Activated T-cell treated with anti-CD3 and anti-CD28 coated beads, Interleukin-2, amount 50 U/mL, for 1 hour (primary cell): ENCODE measurements around the gene SLC12A3.

Experiments used
- DNase-seq: peaks from one replicate; pipeline ENCODE4 v3.0.0-alpha.2; 2020

Gene SLC12A3

GRCh38 chr16:56864960-56865359 lies at the start of gene SLC12A3:
Gene SLC12A3, plus strand, starts transcription at chr16:56865207. Its CDS starts 29 bp downstream, at chr16:56865236.
- DNase-seq, result no peak

GRCh38 chr16:56815721-56816120 lies 49.3 kb upstream of the SLC12A3 start:
- DNase-seq, result no peak

GRCh38 chr16:56817056-56817455 lies 48.0 kb upstream of the SLC12A3 start:
- DNase-seq, result no peak

GRCh38 chr16:56817938-56818337 lies 47.1 kb upstream of the SLC12A3 start:
- no peak for DNase-seq

GRCh38 chr16:56823081-56823733 lies 41.8 kb upstream of the SLC12A3 start:
- DNase-seq, result no peak

GRCh38 chr16:56824331-56824730 lies 40.7 kb upstream of the SLC12A3 start:
- no peak for DNase-seq

GRCh38 chr16:56824804-56825203 lies 40.2 kb upstream of the SLC12A3 start:
- DNase-seq, result no peak

- no peak for DNase-seq
These were observed 39.2 kb upstream of the SLC12A3 start for GRCh38 chr16:56825826-56826225.

GRCh38 chr16:56828647-56829046 lies 36.4 kb upstream of the SLC12A3 start:
- DNase-seq, result no peak

GRCh38 chr16:56830669-56831068 lies 34.3 kb upstream of the SLC12A3 start:
- DNase-seq, result no peak

GRCh38 chr16:56832768-56833167 lies 32.2 kb upstream of the SLC12A3 start:
- DNase-seq, result no peak

- DNase-seq, result no peak
These were observed 31.6 kb upstream of the SLC12A3 start for GRCh38 chr16:56833243-56833970.

- no peak for DNase-seq
These were observed 29.7 kb upstream of the SLC12A3 start for GRCh38 chr16:56835320-56835719.

GRCh38 chr16:56836410-56837230 lies 28.4 kb upstream of the SLC12A3 start:
- no peak for DNase-seq

- no peak for DNase-seq
These were observed 26.2 kb upstream of the SLC12A3 start for GRCh38 chr16:56838622-56839337.

GRCh38 chr16:56841233-56841632 lies 23.8 kb upstream of the SLC12A3 start:
- DNase-seq, result no peak

- no peak for DNase-seq
These were observed 23.3 kb upstream of the SLC12A3 start for GRCh38 chr16:56841659-56842058.

GRCh38 chr16:56842133-56842532 lies 22.9 kb upstream of the SLC12A3 start:
- no peak for DNase-seq

- DNase-seq, result no peak
These were observed 21.0 kb upstream of the SLC12A3 start for GRCh38 chr16:56844056-56844455.

- DNase-seq, result no peak
These were observed 17.7 kb upstream of the SLC12A3 start for GRCh38 chr16:56847173-56847910.

GRCh38 chr16:56848029-56848936 lies 16.7 kb upstream of the SLC12A3 start:
- DNase-seq, result no peak
